Esophagus squamous epithelium (tissue), 4 donors: Measurements from ENCODE around the gene FAM234A.
"Not testable (repeated sequence)": the region's sequence is repeated elsewhere in the genome, so short reads cannot be mapped to it uniquely, and the experiment has no call there.

Experiments used
- POLR2A ChIP-seq, 4 donors: fragments of 450-650 bp; IDR thresholded peaks; one replicate each; pipeline ENCODE4 v1.6.1; 2017; ENCODE audit warnings: antibody characterized with exemption in 4 of 4, mild to moderate bottlenecking in 4 of 4, moderate library complexity in 3 of 4
- TF ChIP-seq, protein P1 (sequence below), 6 experiments: fragments of 450-650 bp in 4 of 6; fragments of 200-600 bp in 2 of 6; sonication (generic) in 2 of 6; IDR thresholded peaks; one replicate each; pipeline ENCODE4 v1.5.1; 2016 to 2019; ENCODE audit warnings: antibody characterized with exemption in 6 of 6, mild to moderate bottlenecking in 4 of 6, moderate library complexity in 4 of 6

DNA sequence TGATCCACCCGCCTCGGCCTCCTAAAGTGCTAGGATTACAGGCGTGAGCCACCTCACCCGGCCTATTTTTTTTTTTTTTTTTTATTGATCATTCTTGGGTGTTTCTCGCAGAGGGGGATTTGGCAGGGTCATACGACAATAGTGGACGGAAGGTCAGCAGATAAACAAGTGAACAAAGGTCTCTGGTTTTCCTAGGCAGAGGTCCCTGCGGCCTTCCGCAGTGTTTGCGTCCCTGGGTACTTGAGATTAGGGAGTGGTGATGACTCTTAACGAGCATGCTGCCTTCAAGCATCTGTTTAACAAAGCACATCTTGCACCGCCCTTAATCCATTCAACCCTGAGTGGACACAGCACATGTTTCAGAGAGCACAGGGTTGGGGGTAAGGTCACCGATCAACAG is 23.5 kb downstream of the FAM234A start:
- TF ChIP-seq, protein P1, sequence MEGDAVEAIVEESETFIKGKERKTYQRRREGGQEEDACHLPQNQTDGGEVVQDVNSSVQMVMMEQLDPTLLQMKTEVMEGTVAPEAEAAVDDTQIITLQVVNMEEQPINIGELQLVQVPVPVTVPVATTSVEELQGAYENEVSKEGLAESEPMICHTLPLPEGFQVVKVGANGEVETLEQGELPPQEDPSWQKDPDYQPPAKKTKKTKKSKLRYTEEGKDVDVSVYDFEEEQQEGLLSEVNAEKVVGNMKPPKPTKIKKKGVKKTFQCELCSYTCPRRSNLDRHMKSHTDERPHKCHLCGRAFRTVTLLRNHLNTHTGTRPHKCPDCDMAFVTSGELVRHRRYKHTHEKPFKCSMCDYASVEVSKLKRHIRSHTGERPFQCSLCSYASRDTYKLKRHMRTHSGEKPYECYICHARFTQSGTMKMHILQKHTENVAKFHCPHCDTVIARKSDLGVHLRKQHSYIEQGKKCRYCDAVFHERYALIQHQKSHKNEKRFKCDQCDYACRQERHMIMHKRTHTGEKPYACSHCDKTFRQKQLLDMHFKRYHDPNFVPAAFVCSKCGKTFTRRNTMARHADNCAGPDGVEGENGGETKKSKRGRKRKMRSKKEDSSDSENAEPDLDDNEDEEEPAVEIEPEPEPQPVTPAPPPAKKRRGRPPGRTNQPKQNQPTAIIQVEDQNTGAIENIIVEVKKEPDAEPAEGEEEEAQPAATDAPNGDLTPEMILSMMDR (IDR thresholded peaks at IDR 0.05) = not testable (repeated sequence)
- not testable (repeated sequence) for TF ChIP-seq POLR2A (IDR thresholded peaks at IDR 0.05)
